Karpas-422 (cell line): ENCODE measurements around the gene SLC2A10. TPM values are rescaled to one million over a fixed set of nuclear protein-coding genes. Genes with fewer than 3 reads are reported as not detected.
A peak's percentile ranks its signal among the peaks of the same experiment; 100 is the strongest.

Experiments
- DNase-seq: peaks from one replicate; pipeline ENCODE4 v3.0.0-alpha.2; 2015
- H2AFZ ChIP-seq: fragments of 200-600 bp; sonication (generic); 2 replicates; pipeline ENCODE4 v1.6.1; 2014; ENCODE audit warnings: antibody characterized with exemption, low read length, mixed read lengths
- H3K27ac ChIP-seq: fragments of 200-600 bp; sonication (generic); 2 replicates; pipeline ENCODE4 v1.5.1; 2014; ENCODE audit warnings: mild to moderate bottlenecking, low read length, moderate library complexity
- H3K27me3 ChIP-seq: fragments of 200-600 bp; sonication (generic); 2 replicates; pipeline ENCODE4 v1.6.1; 2014; ENCODE audit warnings: low read length, mixed read lengths
- H3K36me3 ChIP-seq: fragments of 200-600 bp; sonication (generic); 2 replicates; pipeline ENCODE4 v1.6.1; 2014; ENCODE audit warnings: low read length, mixed read lengths; ENCODE audit not compliant: insufficient read depth
- H3K4me1 ChIP-seq: fragments of 200-600 bp; sonication (generic); 2 replicates; pipeline ENCODE4 v1.6.1; 2014; ENCODE audit warnings: mild to moderate bottlenecking, low read length, mixed read lengths
- H3K4me2 ChIP-seq: fragments of 200-600 bp; sonication (generic); 2 replicates; pipeline ENCODE4 v1.6.1; 2014; ENCODE audit warnings: low read length, low read depth, mild to moderate bottlenecking; ENCODE audit not compliant: poor library complexity, severe bottlenecking
- H3K4me3 ChIP-seq: fragments of 200-600 bp; sonication (generic); 2 replicates; pipeline ENCODE4 v1.5.1; 2014; ENCODE audit warnings: mild to moderate bottlenecking, antibody characterized with exemption, low read length, mixed read lengths
- H3K79me2 ChIP-seq: fragments of 200-600 bp; sonication (generic); 2 replicates; pipeline ENCODE4 v1.6.1; 2014; ENCODE audit warnings: mild to moderate bottlenecking, low read length, mixed read lengths
- H3K9ac ChIP-seq: fragments of 200-600 bp; sonication (generic); 2 replicates; pipeline ENCODE4 v1.6.0; 2014; ENCODE audit warnings: low read length
- H3K9me2 ChIP-seq: fragments of 200-600 bp; sonication (generic), shearing (Covaris generic); replicated peaks from 2 replicates; pipeline ENCODE4 v1.6.0; 2014; ENCODE audit warnings: mild to moderate bottlenecking, low read length, moderate library complexity; ENCODE audit not compliant: insufficient read depth
- H3K9me3 ChIP-seq: fragments of 300-700, 200-600 bp; sonication (generic); 2 replicates; pipeline ENCODE4 v1.6.1; 2014; ENCODE audit warnings: low read length, mixed read lengths
- H4K20me1 ChIP-seq: fragments of 200-600 bp; sonication (generic); 2 replicates; pipeline ENCODE4 v1.6.1; 2014; ENCODE audit warnings: mild to moderate bottlenecking, antibody characterized with exemption, low read length, low read depth; ENCODE audit not compliant: insufficient read depth
- total RNA-seq: library from RNA; depleted of rRNA; stranded (reverse); fragments of >200 nt; shearing (Covaris generic); gene quantifications from 2 replicates; pipeline ENCODE4 v1.2.3, GENCODE V29; 2014; ENCODE audit warnings: low replicate concordance

Gene SLC2A10
- total RNA-seq, 1 experiment from 2014 or later: not detected

DNA sequence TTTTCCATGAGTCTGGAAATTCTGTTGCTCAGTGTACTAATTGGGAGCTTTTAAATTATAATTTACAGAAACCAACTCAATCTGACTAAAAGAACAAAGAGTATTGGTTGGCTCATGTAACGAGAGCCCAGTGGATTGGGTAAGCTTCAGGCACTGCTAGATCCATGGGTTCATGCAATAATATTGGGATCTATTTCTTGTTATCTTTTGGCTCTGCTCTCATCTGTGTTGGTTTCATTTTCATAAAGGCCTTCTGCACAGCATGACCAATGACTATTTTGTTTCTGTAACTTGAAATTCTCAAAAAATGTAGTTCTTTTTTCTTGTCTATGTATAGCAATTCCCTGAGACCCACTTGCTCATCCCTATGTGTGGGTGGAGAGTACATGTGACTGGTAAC, 12.0 kb downstream of the SLC2A10 start:
- Histone ChIP-seq H3K9me2 (no peaks in the 10 kb centered on the region), H3K9me3 (peaks cover 15% of the 10 kb centered on the region), H4K20me1 (no peaks in the 10 kb centered on the region), H3K36me3 (no peaks in the 10 kb centered on the region), H3K4me1 (no peaks in the 10 kb centered on the region), H3K79me2 (no peaks in the 10 kb centered on the region), H3K4me3 (no peak overlapping the region), H2AFZ (no peak overlapping the region), H3K27me3 (0 out of 2 replicates have a peak, but pooled peaks cover 5% of the 10 kb centered on the region), H3K4me2 (no peak overlapping the region), H3K27ac (no peak overlapping the region), H3K9ac (no peak overlapping the region)
- no peak for DNase-seq

- Histone ChIP-seq H3K9ac (no peak overlapping the region), H4K20me1 (no peaks in the 10 kb centered on the region), H2AFZ (no peak overlapping the region), H3K9me3 (peaks cover 15% of the 10 kb centered on the region), H3K27ac (no peak overlapping the region), H3K4me3 (no peak overlapping the region), H3K4me1 (no peaks in the 10 kb centered on the region), H3K4me2 (no peak overlapping the region), H3K27me3 (0 out of 2 replicates have a peak, but pooled peaks cover 5% of the 10 kb centered on the region), H3K9me2 (no peaks in the 10 kb centered on the region), H3K36me3 (no peaks in the 10 kb centered on the region), H3K79me2 (no peaks in the 10 kb centered on the region)
- no peak for DNase-seq
Measured at GRCh38 chr20:46722450-46722849, 13.0 kb downstream of the SLC2A10 start.

- Histone ChIP-seq H3K36me3 (no peaks in the 10 kb centered on the region), H3K9ac (no peak overlapping the region)
Measured at GRCh38 chr20:46723039-46723438, 13.6 kb downstream of the SLC2A10 start.

DNA sequence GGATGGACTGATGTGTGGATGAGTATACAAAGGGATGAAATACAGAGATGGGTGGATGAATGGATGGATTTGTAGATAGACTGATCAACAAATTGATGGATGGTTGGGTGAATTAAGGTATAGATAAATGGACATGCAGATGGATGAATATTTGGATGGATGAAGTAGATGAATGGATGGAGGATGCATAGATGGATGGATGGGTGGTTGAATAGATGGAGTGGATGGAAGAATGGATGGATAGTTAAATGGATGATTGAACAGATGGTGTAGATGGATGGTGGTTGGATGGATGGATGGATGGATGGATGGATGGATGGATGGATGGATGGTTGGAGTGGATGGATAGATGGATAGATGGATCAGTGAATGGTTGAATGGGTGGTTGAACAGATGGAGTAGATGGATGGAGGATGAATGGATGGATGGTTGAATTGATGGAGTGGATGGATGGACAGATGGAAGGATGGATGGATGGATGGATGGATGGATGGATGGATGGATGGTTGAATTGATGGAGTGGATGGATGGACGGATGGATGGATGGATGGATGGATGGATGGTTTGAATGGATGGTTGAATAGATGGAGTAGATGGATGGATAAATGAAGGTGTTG, 15.0 kb downstream of the SLC2A10 start:
- no peak overlapping the region for H3K9ac ChIP-seq
- H4K20me1 ChIP-seq: no peaks in the 10 kb centered on the region
- H2AFZ ChIP-seq: no peak overlapping the region
- H3K4me3 ChIP-seq: no peak overlapping the region
- peaks cover 15% of the 10 kb centered on the region for H3K9me3 ChIP-seq
- no peaks in the 10 kb centered on the region for H3K9me2 ChIP-seq
- H3K27me3 ChIP-seq: 0 out of 2 replicates have a peak, but pooled peaks cover 5% of the 10 kb centered on the region
- H3K36me3 ChIP-seq: no peaks in the 10 kb centered on the region
- no peaks in the 10 kb centered on the region for H3K4me1 ChIP-seq
- no peaks in the 10 kb centered on the region for H3K79me2 ChIP-seq
- H3K4me2 ChIP-seq: no peak overlapping the region
- H3K27ac ChIP-seq: no peak overlapping the region
- no peak for DNase-seq

More at GRCh38 chr20:46723039-46723438, 13.6 kb downstream of the SLC2A10 start:
- Histone ChIP-seq H3K9me3 (peaks cover 15% of the 10 kb centered on the region), H4K20me1 (no peaks in the 10 kb centered on the region), H3K27ac (no peak overlapping the region), H3K4me1 (no peaks in the 10 kb centered on the region), H3K4me2 (no peak overlapping the region), H3K27me3 (0 out of 2 replicates have a peak, but pooled peaks cover 5% of the 10 kb centered on the region), H2AFZ (no peak overlapping the region), H3K9me2 (no peaks in the 10 kb centered on the region), H3K4me3 (no peak overlapping the region), H3K79me2 (no peaks in the 10 kb centered on the region)
- no peak for DNase-seq

- no peaks in the 10 kb centered on the region for H3K9me2 ChIP-seq
- no peak overlapping the region for H2AFZ ChIP-seq
- DNase-seq: no peak
- peaks cover 8% of the 10 kb centered on the region for H3K9me3 ChIP-seq
- H3K4me2 ChIP-seq: no peak overlapping the region
- no peaks in the 10 kb centered on the region for H3K79me2 ChIP-seq
- H3K4me1 ChIP-seq: no peaks in the 10 kb centered on the region
- H3K36me3 ChIP-seq: no peaks in the 10 kb centered on the region
- no peaks in the 10 kb centered on the region for H3K27me3 ChIP-seq
- no peak overlapping the region for H3K9ac ChIP-seq
- H3K27ac ChIP-seq: no peak overlapping the region
- no peaks in the 10 kb centered on the region for H4K20me1 ChIP-seq
- H3K4me3 ChIP-seq: no peak overlapping the region
Measured at GRCh38 chr20:46725186-46726165, 16.0 kb downstream of the SLC2A10 start.

DNA sequence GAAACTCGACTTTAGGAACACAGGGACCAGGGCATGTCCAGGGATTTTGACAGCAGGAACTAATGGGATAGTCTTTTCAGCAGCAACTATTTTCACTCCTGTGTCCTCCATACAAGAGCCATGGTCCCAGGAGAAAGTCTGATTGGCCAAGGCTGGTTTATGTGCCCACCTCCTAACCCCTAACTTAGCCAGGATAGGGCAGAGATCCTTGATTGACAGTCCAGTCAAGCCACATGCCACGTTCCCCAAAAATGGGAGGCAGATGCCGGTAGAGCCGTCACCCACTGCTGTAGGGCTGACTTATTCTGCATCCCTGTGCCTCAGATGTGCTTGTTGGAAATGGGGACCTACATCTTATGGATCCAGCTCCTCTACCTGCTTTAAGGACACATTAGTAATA, 22.3 kb downstream of the SLC2A10 start:
- Histone ChIP-seq H3K4me1 (no peaks in the 10 kb centered on the region), H3K36me3 (no peaks in the 10 kb centered on the region), H3K27me3 (no peaks in the 10 kb centered on the region), H3K4me2 (no peak overlapping the region), H3K9ac (no peak overlapping the region), H3K79me2 (no peaks in the 10 kb centered on the region), H3K4me3 (no peak overlapping the region), H3K27ac (no peak overlapping the region), H3K9me2 (no peaks in the 10 kb centered on the region), H2AFZ (no peak overlapping the region), H3K9me3 (no peaks in the 10 kb centered on the region), H4K20me1 (no peaks in the 10 kb centered on the region)
- DNase-seq: peak; percentile 68

GRCh38 chr20:46735436-46735835, 26.0 kb downstream of the SLC2A10 start:
- Histone ChIP-seq H3K79me2 (no peaks in the 10 kb centered on the region), H3K4me3 (no peak overlapping the region), H4K20me1 (no peaks in the 10 kb centered on the region), H3K4me1 (no peaks in the 10 kb centered on the region), H3K9ac (no peak overlapping the region), H3K9me3 (0 out of 2 replicates have a peak, but pooled peaks cover 4% of the 10 kb centered on the region), H2AFZ (no peak overlapping the region), H3K36me3 (no peaks in the 10 kb centered on the region), H3K27ac (no peak overlapping the region), H3K9me2 (no peaks in the 10 kb centered on the region), H3K27me3 (peaks cover 3% of the 10 kb centered on the region; the same call in 1 of the 2 replicates), H3K4me2 (no peak overlapping the region)
- no peak for DNase-seq
